Fibroblast of villous mesenchyme (primary cell): ENCODE measurements around the gene JHY. TPM values are rescaled to one million over a fixed set of nuclear protein-coding genes. Genes with fewer than 3 reads are reported as not detected.

Experiments used
- DNase-seq: peaks from one replicate; pipeline ENCODE4 v3.0.0-alpha.2; 2010; ENCODE audit warnings: low read depth
- H3K4me3 ChIP-seq: 2 replicates; pipeline ENCODE4 v1.5.1; 2011; ENCODE audit warnings: low read depth, mild to moderate bottlenecking, low read length
- total RNA-seq: library from RNA; depleted of rRNA; stranded (reverse); fragments of >200 nt; gene quantifications from 2 replicates; pipeline ENCODE4 v1.2.3, GENCODE V29; 2012
- TF ChIP-seq, protein P1 (sequence below): IDR thresholded peaks from 2 replicates; pipeline ENCODE4 v1.5.1; 2012; ENCODE audit warnings: low read depth, mild to moderate bottlenecking, low read length; ENCODE audit not compliant: insufficient read depth

The JHY gene
- total RNA-seq, 1 donor = 5.2 TPM

- DNase-seq = no peak
- H3K4me3 ChIP-seq = no peak overlapping the region
- TF ChIP-seq, protein P1, sequence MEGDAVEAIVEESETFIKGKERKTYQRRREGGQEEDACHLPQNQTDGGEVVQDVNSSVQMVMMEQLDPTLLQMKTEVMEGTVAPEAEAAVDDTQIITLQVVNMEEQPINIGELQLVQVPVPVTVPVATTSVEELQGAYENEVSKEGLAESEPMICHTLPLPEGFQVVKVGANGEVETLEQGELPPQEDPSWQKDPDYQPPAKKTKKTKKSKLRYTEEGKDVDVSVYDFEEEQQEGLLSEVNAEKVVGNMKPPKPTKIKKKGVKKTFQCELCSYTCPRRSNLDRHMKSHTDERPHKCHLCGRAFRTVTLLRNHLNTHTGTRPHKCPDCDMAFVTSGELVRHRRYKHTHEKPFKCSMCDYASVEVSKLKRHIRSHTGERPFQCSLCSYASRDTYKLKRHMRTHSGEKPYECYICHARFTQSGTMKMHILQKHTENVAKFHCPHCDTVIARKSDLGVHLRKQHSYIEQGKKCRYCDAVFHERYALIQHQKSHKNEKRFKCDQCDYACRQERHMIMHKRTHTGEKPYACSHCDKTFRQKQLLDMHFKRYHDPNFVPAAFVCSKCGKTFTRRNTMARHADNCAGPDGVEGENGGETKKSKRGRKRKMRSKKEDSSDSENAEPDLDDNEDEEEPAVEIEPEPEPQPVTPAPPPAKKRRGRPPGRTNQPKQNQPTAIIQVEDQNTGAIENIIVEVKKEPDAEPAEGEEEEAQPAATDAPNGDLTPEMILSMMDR = no peak
Observed at GRCh38 chr11:122976734-122977469, 94.3 kb downstream of the JHY start.

DNA sequence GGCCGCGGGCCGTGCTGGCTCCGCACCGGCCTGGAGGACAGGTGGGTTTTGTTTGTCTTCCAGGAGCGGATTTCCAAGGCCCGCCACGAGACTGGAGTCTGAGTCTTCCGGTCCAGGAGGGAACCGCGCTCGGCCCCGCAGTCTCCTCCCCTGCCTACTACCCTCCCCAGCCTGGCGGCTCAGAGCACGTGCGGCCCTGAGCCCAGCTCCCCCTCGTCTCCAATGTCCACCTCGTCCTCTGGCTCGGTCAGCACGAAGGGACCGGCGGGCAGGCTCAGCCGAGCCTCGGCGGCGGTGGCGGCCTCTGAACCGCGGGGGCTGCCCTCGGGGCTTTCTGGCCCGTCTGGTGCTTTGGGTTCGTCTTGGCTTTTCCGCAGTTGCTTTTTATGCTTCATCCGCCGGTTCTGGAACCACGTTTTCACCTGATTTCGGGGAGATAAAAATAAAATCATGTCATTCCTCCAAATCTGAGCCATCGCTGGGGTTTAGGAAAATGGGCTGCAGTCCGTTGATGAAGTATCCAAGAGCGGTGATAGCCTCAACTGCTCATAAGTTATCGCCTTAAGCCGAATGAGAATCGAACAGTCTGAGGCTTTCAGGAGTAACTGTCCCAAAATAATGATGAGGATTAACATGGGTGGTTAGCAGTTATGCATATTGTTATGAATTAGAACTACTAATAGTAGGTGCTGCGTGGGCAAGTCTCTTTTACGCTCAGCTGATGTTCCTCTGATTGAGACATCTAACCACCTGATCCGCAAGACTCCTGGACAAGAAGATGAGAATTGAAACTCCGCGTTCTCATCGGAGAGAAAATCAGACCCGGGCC is 95.1 kb downstream of the JHY start:
- TF ChIP-seq, protein P1 = no peak
- H3K4me3 ChIP-seq = no peak overlapping the region
- no peak for DNase-seq

DNA sequence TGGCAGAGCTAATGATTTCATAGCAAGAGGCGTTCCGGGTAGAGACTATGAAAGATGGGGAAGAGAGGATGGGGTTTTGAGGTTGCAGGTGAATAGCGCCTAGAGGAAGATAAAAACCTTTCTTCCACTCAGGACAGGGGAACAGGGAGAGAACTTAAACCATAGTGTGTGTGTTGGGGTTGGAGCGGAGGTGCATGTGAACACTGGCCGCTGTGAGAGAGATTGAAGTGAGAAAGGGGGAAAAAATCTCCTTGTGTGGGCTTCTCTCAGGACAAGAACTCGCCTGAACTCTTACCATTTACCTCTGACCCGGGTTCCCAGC is 95.7 kb downstream of the JHY start:
- TF ChIP-seq, protein P1 = no peak
- no peak overlapping the region for H3K4me3 ChIP-seq
- DNase-seq = no peak

DNA sequence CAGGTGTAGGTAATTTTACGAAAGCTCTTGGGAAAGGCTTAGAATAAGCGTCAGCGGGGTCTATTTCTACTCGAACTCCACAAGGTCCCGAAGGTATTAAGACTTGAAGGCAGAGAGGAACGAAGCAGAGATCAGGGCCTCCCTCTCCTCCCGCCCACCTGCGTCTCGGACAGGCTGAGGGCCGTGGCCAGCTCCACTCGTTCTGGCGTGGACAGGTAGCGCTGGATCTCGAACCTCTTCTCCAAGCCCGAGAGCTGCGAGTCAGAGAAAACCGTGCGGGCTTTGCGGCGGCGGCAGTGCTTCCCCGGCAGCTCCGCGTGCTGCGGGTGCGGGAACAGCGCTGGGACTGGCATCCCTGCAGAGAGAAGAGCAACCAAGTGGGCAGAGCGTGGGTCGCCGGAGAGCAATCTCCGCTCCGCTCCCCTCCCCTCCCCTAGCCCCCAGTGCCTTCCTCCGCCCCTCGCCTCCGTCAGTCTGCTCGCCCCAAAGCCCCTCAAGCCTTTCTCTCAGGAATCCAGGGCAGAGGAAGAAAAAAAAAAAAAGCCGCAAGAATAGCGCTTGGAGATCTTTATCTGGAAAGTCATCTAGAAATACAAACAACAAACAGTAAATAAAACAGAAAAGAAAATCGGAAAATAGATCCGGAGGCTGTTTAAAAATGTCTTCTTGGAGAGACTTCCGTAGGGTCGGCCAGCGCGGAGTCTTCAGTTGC is 96.7 kb downstream of the JHY start:
- TF ChIP-seq, protein P1 = no peak
- no peak overlapping the region for H3K4me3 ChIP-seq
- no peak for DNase-seq

DNA sequence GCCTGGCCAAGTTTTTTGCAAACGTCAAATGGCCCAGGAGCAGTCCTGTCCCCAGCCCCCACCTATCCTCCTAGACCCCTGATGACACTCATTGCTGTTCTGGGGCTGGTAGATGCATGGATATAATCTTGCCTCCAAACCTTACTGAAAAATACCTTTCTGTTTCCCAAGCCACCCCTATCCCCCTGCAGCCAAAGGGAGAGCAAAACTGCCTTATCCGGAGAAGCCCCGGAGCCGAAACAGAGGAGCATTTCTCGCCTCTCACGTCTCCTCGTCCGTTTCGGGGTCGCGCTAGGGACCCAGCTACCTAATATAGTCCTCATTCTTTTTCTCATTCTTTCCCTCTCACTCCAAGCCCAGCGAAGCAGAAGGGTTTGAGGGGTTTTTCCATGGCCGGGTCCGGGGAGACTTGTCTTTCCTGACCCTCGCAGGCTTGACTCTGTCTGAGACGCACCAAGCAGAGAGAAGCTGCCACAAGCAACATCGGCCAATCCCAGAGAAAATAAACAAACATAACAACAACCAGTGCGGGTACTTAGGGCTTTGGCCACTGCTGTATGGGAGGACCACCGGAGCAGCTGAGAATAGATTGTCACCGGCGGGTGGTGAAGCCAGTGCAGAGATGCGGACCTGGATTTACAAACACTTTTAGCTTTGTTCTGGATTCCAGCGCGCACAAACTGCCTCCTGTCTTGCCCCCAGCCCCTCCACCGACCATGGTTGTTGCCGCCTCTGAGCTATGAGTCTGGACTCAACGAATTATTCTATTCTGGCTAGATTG is 97.4 kb downstream of the JHY start:
- no peak overlapping the region for H3K4me3 ChIP-seq
- TF ChIP-seq, protein P1 = no peak
- DNase-seq = no peak
